HG03025 (cell line): Measurements from ENCODE around the gene POU2AF3.
"Not testable (repeated sequence)": the region's sequence is repeated elsewhere in the genome, so short reads cannot be mapped to it uniquely, and the experiment has no call there.

Experiments used
- ATAC-seq: cut with Tn5 transposase; IDR thresholded peaks from one replicate; pipeline ENCODE4 v1.9.1; 2021; ENCODE audit warnings: mild to moderate bottlenecking, moderate library complexity; ENCODE audit not compliant: unreplicated experiment, low FRiP score

The POU2AF3 gene

GRCh38 chr11:111298413-111299100 is at the start of gene POU2AF3:
Gene POU2AF3 (plus strand): TSS chr11:111298546. CDS start chr11:111298582, 36 bp downstream.
- no peak for ATAC-seq

- no peak for ATAC-seq
Observed at GRCh38 chr11:111250936-111251335, 47.4 kb upstream of the POU2AF3 start.

GRCh38 chr11:111253131-111253530 is 45.2 kb upstream of the POU2AF3 start:
- no peak for ATAC-seq

GRCh38 chr11:111253630-111254029 is 44.7 kb upstream of the POU2AF3 start:
- no peak for ATAC-seq

- no peak for ATAC-seq
Observed at GRCh38 chr11:111258046-111258445, 40.3 kb upstream of the POU2AF3 start.

- no peak for ATAC-seq
Observed at GRCh38 chr11:111259896-111260295, 38.5 kb upstream of the POU2AF3 start.

- ATAC-seq, result no peak
Observed at GRCh38 chr11:111260811-111261210, 37.5 kb upstream of the POU2AF3 start.

- ATAC-seq, result no peak
Observed at GRCh38 chr11:111264646-111265045, 33.7 kb upstream of the POU2AF3 start.

- no peak for ATAC-seq
Observed at GRCh38 chr11:111265421-111265820, 32.9 kb upstream of the POU2AF3 start.

GRCh38 chr11:111268303-111268702 is 30.0 kb upstream of the POU2AF3 start:
- ATAC-seq, result not testable (repeated sequence)

- ATAC-seq, result no peak
Observed at GRCh38 chr11:111269146-111269868, 29.0 kb upstream of the POU2AF3 start.

GRCh38 chr11:111272420-111272819 is 25.9 kb upstream of the POU2AF3 start:
- ATAC-seq, result no peak

- no peak for ATAC-seq
Observed at GRCh38 chr11:111282562-111283075, 15.7 kb upstream of the POU2AF3 start.

GRCh38 chr11:111283945-111284481 is 14.3 kb upstream of the POU2AF3 start:
- no peak for ATAC-seq

- ATAC-seq, result no peak
Observed at GRCh38 chr11:111285189-111286091, 12.9 kb upstream of the POU2AF3 start.

GRCh38 chr11:111291764-111292163 is 6.6 kb upstream of the POU2AF3 start:
- ATAC-seq, result no peak

GRCh38 chr11:111292408-111292807 is 5.9 kb upstream of the POU2AF3 start:
- ATAC-seq, result not testable (repeated sequence)

GRCh38 chr11:111296196-111296595 is 2.1 kb upstream of the POU2AF3 start:
- ATAC-seq, result no peak

- no peak for ATAC-seq
Observed at GRCh38 chr11:111297696-111298095, 650 bp upstream of the POU2AF3 start.
